HS-27A (cell line): Measurements from ENCODE around the gene ANKMY1.
"Not testable (repeated sequence)": the region's sequence is repeated elsewhere in the genome, so short reads cannot be mapped to it uniquely, and the experiment has no call there.

ENCODE experiments used
- DNase-seq: peaks from one replicate; pipeline ENCODE4 v3.0.0-alpha.2; 2012; ENCODE audit warnings: low read depth, missing footprints

The ANKMY1 gene

GRCh38 chr2:240503848-240504247 lies 53.9 kb downstream of the ANKMY1 start:
- DNase-seq, result no peak

DNA sequence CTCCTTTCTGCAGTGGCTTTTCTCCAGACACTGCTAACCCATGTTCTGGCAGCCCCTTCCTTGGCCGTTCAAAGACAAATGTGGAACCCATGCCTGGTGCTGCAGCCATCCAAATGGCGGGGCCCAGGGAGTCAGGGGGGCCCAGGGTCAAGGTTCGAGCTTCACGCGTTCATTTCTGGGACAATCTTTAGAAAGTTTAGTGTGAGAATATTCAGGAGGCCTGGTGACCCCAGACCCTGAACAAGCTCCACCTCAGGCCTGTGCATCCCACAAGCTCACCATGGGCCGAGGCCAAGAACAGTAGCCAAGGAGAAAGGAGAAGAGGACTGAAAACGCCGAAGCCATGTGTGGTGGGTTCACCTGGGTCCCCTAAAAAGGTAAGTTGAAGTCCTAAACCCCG lies 54.4 kb downstream of the ANKMY1 start:
- no peak for DNase-seq

- DNase-seq, result no peak
Measured at GRCh38 chr2:240502430-240503121, 55.2 kb downstream of the ANKMY1 start.

GRCh38 chr2:240502059-240502429 lies 55.7 kb downstream of the ANKMY1 start:
- no peak for DNase-seq

GRCh38 chr2:240501531-240501991 lies 56.2 kb downstream of the ANKMY1 start:
- DNase-seq, result no peak

- DNase-seq, result no peak
Measured at GRCh38 chr2:240500561-240501423, 57.0 kb downstream of the ANKMY1 start.

GRCh38 chr2:240499309-240500301 lies 58.2 kb downstream of the ANKMY1 start:
- DNase-seq, result no peak

- DNase-seq, result no peak
Measured at GRCh38 chr2:240498958-240499260, 58.9 kb downstream of the ANKMY1 start.

- DNase-seq, result no peak
Measured at GRCh38 chr2:240498171-240498957, 59.4 kb downstream of the ANKMY1 start.

DNA sequence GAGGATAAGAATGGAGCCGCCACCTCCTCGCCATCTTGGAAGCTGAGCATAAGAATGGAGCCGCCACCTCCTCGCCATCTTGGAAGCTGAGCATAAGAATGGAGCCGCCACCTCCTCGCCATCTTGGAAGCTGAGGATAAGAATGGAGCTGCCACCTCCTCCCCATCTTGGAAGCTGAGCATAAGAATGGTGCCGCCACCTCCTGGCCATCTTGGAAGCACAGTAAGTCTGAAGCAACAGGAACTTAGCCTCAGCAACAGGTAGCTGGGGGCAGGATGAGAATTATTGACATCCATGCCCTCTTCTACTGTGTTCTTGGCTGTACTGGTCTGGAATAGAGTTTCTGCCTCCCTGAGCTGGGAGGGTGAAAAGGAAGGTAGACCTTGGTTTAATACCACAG lies 60.7 kb downstream of the ANKMY1 start:
- peak; percentile 11 for DNase-seq

- not testable (repeated sequence) for DNase-seq
Measured at GRCh38 chr2:240494942-240495341, 62.8 kb downstream of the ANKMY1 start.

DNA sequence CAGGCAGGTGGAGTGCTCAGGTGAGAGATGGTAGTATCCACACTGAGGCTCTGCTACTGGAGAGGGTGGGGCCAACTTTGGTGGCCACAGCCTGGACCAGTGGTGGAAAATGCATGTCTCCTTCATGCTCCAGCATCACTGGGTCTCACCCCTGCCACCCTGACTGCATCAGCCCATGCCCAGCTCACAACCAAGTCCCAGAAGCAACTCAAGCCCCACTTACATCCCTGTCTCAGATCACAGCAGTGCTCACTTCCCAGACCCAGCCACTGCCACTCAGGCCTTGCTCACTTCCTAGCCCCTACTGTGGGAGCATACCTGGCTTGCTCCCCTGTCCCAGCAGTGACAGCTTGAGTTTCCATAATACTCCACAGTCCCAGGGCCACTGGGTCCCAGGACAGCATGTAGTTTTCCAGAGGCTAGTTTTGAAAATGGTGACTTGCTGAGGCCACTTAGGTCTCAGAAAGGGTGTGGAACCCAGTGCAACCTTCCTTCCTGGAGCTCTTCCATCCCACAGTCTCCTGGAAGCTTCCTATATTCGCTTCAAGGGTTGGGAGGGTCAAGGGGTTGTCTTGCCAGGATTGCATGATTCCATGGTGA lies 63.5 kb downstream of the ANKMY1 start:
- DNase-seq, result no peak

DNA sequence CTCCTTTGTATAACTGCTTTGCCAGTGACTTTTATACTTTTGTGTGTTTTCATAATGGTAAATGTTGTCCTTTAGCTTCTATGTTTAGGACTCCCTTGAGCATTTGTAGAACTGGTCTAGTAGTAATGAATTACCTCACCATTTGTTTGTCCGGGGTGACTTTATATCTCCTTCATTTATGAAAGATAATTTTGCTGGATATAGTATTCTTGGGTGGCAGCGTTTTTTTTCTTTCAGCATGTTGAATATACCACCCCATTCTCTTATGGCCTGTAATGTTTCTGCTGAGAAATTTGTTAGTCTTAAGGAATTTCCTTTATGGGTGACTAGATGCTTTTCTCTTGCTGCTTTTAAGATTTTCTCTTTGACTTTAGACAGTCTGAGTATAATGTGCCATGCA lies 66.3 kb downstream of the ANKMY1 start:
- no peak for DNase-seq

DNA sequence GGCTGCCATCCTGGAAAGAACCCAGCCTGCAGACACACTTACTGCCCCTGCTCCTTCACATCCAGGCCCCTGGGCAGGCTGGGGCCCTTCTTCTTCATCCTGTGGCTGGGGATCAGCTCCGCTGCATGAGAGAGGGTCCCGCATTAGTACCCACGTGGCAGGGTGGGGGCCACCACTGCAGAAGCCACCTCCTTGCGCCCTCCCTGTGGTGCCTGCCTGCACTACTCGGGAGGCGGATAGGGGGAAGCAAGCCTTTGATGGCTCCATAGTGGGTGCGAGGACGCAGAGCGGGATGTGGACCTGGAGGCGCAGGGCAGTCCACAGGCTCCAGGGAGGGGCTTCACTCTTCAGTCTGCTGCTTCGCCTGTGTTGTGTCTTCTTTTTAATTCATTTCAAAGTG lies 75.6 kb downstream of the ANKMY1 start:
- no peak for DNase-seq

- no peak for DNase-seq
Measured at GRCh38 chr2:240481720-240482119, 76.1 kb downstream of the ANKMY1 start.

GRCh38 chr2:240480834-240481623 lies 76.8 kb downstream of the ANKMY1 start:
- DNase-seq, result no peak

DNA sequence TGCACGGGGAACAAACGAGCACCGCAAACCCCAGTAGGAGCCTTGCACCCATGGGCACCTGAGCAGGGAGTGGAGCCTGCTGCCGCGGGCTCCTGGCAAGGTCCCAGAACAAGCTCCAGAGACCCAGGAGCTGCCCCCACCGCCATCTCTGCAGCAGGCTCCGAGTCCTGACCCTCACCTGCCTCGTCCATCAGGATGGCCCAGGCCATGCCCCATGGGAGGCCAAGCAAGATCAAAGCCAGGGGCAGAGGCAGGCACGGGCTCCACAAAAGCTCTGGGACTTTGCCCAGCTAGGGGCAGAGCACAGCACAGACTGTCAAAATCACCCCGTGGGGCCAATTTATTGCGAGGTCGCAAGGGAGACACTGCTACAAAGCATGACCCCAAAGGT lies 78.7 kb downstream of the ANKMY1 start:
- no peak for DNase-seq

GRCh38 chr2:240478346-240479110 lies 79.3 kb downstream of the ANKMY1 start:
- DNase-seq, result no peak

GRCh38 chr2:240477916-240478315 lies 79.9 kb downstream of the ANKMY1 start:
- no peak for DNase-seq

DNA sequence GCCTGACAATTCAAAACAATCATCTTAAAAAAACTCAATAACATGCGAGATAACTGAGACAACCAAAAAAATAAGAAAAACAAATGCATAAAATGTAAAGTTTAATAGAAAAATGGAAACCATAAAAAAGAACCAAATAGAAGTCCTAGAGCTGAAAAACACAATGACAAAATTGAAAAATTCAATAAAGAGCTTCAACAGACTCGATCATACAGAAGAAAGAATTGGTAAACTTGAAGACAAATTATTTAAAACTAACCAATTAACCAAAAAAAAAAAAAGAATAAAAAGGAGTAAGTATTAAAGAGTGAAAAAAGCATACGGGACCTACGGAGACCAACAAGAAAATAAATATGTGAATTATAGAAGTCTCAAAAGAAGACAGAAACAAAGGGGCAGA lies 84.6 kb downstream of the ANKMY1 start:
- DNase-seq, result no peak
